ENCODE results near the gene TMEM120A. TPM values are rescaled to one million over a fixed set of nuclear protein-coding genes. Genes with fewer than 3 reads are reported as not detected.
A peak's percentile ranks its signal among the peaks of the same experiment; 100 is the strongest.
"Not testable (repeated sequence)": the region's sequence is repeated elsewhere in the genome, so short reads cannot be mapped to it uniquely, and the experiment has no call there.

TMEM120A gene
- polyA plus RNA-seq (2011; rRNA removed): 59.9 and 75.2 TPM in 2 replicates
- 37.3 and 46.8 TPM in 2 replicates for polyA minus RNA-seq (2011; rRNA and poly(A)+ RNA removed)

GRCh38 chr7:75994388-75995051, at the start of gene TMEM120A:
TSS of gene TMEM120A (minus strand) at chr7:75994595. CDS start at chr7:75994570, 25 bp downstream.
- H3K36me3 ChIP-seq (ENCODE audit: control insufficient read depth, insufficient read depth, low read length): peaks cover 7% of the 10 kb centered on the region
- POLR2A ChIA-PET: no interaction called here
- H3K4me3 ChIP-seq (ENCODE audit: low read depth, low read length): peak within 1 kb of the TSS; percentile 92
- peak; percentile 3; the same call in 1 of the 2 replicates for TF ChIP-seq CTCF (IDR thresholded peaks at IDR 0.05; ENCODE audit: insufficient read depth, low read depth, low read length)
- no peaks in the 10 kb centered on the region for H3K27me3 ChIP-seq (ENCODE audit: control insufficient read depth, insufficient read depth, low read length)
- CTCF ChIA-PET: interaction anchor here (1.0 to 1.1 kb wide), 3 partner anchors 9 to 22 kb away, joined by 3 to 5 read pairs (median 3); no protein-coding TSS in a partner anchor
- peak; percentile 57 for DNase-seq (ENCODE audit: low read depth)

- TF ChIP-seq CTCF (IDR thresholded peaks at IDR 0.05; ENCODE audit: insufficient read depth, low read depth, low read length): no peak
- Histone ChIP-seq H3K36me3 (ENCODE audit: control insufficient read depth, insufficient read depth, low read length) (0 out of 2 replicates have a peak, but pooled peaks cover 4% of the 10 kb centered on the region), H3K4me3 (ENCODE audit: low read depth, low read length) (no peak overlapping the region), H3K27me3 (ENCODE audit: control insufficient read depth, insufficient read depth, low read length) (no peaks in the 10 kb centered on the region)
- DNase-seq (ENCODE audit: low read depth): no peak
- ChIA-PET CTCF (interaction anchor here (0.6 kb wide), 1 partner anchor 273 kb away, joined by 4 read pairs; no protein-coding TSS in a partner anchor), POLR2A (no interaction called here)
Observed at GRCh38 chr7:76040126-76040525, 45.7 kb upstream of the TMEM120A start.

- ChIA-PET CTCF (interaction anchor here (0.6 to 2.5 kb wide), 5 partner anchors 11 to 476 kb away, joined by 3 to 10 read pairs (median 4); partner anchors contain the start of genes MDH2 and STYXL1), POLR2A (interaction anchor here (0.7 kb wide), 1 partner anchor 10 kb away, joined by 4 read pairs; the partner anchor contains the start of genes MDH2 and STYXL1)
Observed at GRCh38 chr7:76037310-76037709, 42.9 kb upstream of the TMEM120A start.

GRCh38 chr7:76031964-76032363, 37.6 kb upstream of the TMEM120A start:
- no peak for TF ChIP-seq CTCF (IDR thresholded peaks at IDR 0.05; ENCODE audit: insufficient read depth, low read depth, low read length)
- Histone ChIP-seq H3K27me3 (ENCODE audit: control insufficient read depth, insufficient read depth, low read length) (no peaks in the 10 kb centered on the region), H3K4me3 (ENCODE audit: low read depth, low read length) (no peak overlapping the region), H3K36me3 (ENCODE audit: control insufficient read depth, insufficient read depth, low read length) (peaks cover 8% of the 10 kb centered on the region)
- ChIA-PET CTCF (interaction anchor here (1.3 to 3.1 kb wide), 3 partner anchors 11 to 165 kb away, joined by 3 to 16 read pairs (median 4); no protein-coding TSS in a partner anchor), POLR2A (interaction anchor here (0.6 kb wide), 1 partner anchor 266 kb away, joined by 15 read pairs; no protein-coding TSS in a partner anchor)
- DNase-seq (ENCODE audit: low read depth): no peak

More at GRCh38 chr7:76037310-76037709, 42.9 kb upstream of the TMEM120A start:
- Histone ChIP-seq H3K36me3 (ENCODE audit: control insufficient read depth, insufficient read depth, low read length) (0 out of 2 replicates have a peak, but pooled peaks cover 4% of the 10 kb centered on the region), H3K27me3 (ENCODE audit: control insufficient read depth, insufficient read depth, low read length) (no peaks in the 10 kb centered on the region), H3K4me3 (ENCODE audit: low read depth, low read length) (no peak overlapping the region)
- peak; percentile 57 for DNase-seq (ENCODE audit: low read depth)
- no peak for TF ChIP-seq CTCF (IDR thresholded peaks at IDR 0.05; ENCODE audit: insufficient read depth, low read depth, low read length)

GRCh38 chr7:76029682-76030081, 35.3 kb upstream of the TMEM120A start:
- H3K36me3 ChIP-seq (ENCODE audit: control insufficient read depth, insufficient read depth, low read length); POLR2A ChIA-PET; H3K4me3 ChIP-seq (ENCODE audit: low read depth, low read length); DNase-seq (ENCODE audit: low read depth); H3K27me3 ChIP-seq (ENCODE audit: control insufficient read depth, insufficient read depth, low read length): not testable (repeated sequence)
- CTCF ChIA-PET: interaction anchor here (0.6 kb wide), 1 partner anchor 163 kb away, joined by 3 read pairs; no protein-coding TSS in a partner anchor
